GM21423 (cell line): ENCODE measurements around the gene TRIM32.

Experiments
- ATAC-seq: cut with Tn5 transposase; IDR thresholded peaks from one replicate; pipeline ENCODE4 v1.9.1; 2021; ENCODE audit warnings: mild to moderate bottlenecking, moderate library complexity; ENCODE audit not compliant: unreplicated experiment

The TRIM32 gene

DNA sequence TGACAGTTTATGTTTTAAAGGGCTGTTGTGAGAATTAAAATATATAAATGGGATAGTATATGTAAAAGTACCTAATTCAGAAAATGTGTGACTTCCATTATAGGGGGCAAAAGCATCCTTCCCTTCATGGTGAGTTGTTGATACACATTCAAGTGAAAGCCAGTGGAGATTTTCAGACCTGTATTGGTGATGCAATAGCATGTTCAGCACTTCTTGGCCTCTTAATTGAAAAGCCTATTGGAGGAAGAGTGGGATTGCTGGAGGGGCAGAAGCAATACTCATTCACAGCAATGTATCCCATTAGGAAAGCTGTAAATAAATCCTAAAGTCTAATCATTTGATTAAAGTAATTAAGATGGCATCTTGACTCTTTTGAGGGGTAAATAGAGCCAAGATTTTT lies 17.4 kb downstream of the TRIM32 start:
- ATAC-seq: no peak

DNA sequence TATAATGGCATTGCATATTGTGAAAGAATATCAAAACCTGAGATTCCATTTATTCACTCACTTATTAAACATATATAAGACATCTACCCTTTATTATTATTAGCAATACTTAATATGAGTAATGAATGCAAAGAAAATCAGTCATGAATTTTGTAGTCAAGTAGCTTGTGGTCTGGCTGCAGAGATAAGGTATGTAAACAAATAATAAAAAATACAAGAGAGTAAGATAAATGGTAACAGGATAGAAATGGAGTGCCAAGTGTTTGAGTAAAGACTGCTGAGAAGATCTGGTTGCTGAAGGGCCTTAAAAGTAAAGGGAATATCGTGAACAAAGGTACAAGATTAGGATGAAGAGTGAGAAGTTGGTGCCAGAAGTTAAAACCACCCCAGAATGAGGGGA lies 18.4 kb downstream of the TRIM32 start:
- no peak for ATAC-seq

DNA sequence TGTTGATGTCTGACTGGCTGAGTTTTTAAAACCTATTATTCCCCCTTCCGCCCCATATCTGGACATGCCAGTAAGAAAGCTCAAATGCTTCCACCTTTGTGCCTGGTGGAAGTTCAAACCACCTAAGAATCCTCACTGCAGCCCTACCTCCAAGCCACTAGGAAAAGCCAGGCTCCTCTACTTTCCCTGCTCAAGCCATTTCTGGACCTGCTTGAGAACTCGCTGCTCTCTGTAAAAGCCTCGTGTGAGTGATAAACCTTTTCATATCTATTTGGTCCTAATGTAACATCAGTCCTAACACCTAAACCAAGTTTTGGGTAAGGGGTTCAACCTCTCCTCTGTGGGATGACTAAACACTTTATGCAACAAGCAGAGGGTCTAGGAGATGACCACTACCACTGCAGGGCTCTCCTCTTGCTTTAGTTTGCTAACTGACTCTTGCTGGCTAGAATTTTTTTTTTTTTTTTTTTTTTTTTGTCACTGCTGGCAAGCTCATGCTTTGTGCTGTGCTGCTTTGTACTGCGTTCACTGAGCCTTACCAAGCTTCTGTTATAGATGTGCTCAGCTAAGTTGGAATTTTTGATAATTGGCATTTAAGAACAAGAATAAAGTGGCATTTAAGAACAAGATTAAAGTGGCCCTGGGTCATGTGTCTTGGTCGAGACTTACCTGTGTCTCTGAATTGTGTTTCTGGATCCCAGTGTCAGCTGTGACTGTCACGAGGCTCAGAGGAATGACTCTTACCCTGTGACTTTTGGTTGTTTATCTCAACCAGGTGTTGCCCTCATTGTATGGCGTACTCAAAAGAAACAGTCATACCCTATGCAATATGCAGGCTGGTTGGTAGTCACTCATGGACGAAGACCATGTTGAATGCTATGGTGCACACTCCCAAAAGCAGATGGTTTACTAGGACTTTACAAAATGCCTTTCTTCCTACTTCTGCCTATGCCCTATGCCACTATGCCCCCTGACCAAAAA lies 19.5 kb downstream of the TRIM32 start:
- no peak for ATAC-seq

DNA sequence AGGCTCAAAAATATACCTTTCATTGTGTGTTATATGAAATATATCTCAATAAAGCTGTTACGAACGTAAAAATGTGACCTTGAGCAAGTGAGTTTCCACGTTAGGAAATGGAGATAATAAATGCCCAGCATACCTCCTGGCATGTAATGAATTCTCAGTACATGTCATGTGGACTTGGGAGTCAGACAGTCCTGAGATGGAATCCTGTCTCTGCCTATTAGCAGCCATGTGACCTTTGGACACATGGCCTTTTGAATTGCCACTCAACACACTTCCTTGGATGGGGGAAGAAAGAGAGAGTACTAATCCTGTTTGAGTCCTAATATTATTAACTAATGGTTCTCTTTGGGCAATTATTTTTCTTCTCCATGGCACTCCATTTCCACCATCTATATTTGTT lies 25.7 kb downstream of the TRIM32 start:
- no peak for ATAC-seq

DNA sequence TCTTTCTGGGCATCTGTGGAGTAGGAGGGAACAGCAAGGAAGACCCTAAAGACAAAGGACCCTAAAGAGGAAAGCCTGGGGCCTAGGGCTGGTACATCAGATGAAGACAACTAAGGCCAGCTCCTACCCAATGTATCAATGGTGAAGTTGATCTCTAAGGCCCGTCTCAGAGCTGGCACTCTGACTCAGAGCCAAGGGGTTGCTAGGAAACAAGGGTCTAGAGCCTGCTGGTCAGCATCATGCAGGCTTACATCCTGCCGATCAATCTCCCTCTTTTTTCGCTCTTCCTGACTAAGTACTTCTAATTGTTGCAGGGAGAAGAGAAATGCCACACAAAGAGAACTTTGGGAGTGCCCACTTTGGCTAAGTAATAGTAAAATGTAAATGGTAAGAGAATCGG lies 26.2 kb downstream of the TRIM32 start:
- no peak for ATAC-seq

GRCh38 chr9:116715751-116716150 lies 28.6 kb downstream of the TRIM32 start:
- ATAC-seq: no peak

DNA sequence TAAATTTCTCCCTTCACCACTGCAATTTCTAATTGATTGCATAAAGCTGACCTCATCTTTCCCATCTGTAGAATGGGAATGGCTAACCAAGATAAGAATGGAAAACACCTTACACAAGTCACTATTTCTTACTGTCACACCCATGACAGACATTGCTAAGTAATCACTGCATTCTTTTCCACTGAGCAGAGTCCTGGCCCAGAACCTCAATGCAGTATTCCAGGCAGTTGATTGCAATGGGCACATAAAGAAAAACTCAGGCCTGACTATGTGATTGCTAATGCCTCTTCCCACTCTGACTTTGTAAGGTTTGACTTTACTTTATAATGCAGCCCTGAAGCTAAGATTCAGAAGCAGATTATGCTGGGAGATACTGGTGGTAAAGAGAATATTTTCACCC lies 29.3 kb downstream of the TRIM32 start:
- ATAC-seq: no peak

- no peak for ATAC-seq
These were observed 30.0 kb downstream of the TRIM32 start for GRCh38 chr9:116717150-116717549.

DNA sequence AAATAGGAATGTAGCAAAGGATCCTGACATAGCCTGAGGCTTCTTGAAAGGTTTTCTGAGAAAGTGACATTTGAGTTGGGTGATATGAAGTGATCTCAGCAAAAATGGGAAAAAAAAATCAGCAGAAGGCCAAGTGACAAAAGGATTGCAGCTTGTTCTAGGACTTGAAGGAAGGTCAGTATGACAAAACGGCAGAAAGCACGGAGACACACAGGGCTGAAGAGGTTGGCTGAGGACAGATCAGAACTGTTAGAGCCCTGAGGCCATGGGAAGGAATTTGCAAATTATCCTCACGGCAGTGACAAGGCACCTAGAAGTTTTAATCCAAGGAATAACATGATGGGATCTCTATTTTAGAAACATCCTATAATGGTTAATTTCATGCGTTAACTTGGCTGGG lies 31.0 kb downstream of the TRIM32 start:
- no peak for ATAC-seq

DNA sequence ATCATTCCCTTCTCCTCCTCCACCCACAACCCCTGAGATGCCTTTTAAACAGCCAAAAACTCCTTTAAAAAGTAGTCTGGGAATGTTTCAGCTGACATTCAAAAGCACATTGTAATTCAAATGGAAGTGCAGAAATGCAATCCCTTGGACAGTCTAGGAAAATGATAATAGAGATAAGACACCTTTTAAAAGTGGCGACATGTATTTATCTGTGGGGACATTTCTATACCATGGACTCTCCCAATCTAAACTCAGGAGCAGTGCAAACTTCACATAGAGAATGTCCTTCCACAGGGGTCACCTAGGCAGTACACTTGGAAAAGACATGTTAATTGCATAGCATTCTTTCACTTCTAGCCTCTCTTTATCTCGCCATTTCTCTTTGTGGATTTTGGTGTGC lies 33.0 kb downstream of the TRIM32 start:
- no peak for ATAC-seq

DNA sequence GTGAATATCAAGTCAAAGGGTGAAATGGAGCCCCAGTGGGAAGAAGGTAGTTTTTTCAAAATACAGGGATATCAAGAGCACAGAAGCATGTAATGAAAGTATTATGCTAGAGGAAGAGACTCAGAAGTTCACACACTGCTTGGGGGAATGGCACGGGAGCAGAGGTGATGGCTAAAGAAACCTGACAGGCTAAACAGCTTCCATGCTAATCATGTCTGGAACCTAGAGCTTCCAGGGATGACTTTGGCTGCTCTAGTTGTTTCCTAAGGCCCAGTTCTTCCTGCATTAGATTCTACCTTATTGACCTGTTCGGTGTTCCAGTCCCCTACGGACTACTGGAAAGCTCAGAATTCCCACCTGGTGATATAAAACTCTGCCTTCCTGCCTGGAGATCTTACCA lies 34.3 kb downstream of the TRIM32 start:
- ATAC-seq: no peak

- ATAC-seq: no peak
These were observed 34.8 kb downstream of the TRIM32 start for GRCh38 chr9:116721944-116722343.

DNA sequence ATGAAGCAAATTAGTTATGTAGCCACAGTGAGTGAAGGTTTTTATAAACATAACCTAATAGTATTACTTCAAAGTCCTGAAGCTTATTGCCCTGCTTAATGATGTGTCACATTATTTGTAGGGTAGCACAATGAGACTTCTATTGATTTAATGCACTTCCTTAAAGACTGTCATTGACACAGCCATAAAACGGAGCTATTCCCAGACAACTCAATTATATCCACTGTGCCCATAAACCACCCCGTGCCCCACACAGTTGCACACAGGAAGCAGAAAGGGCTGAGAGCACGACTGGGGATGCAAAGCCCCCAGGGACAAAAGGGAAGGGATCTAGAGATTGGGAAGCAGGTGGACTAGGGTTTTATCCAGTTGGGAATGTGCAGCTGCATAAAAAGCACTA lies 37.0 kb downstream of the TRIM32 start:
- ATAC-seq: no peak

- no peak for ATAC-seq
These were observed 39.5 kb downstream of the TRIM32 start for GRCh38 chr9:116726602-116727001.

- no peak for ATAC-seq
These were observed 46.0 kb downstream of the TRIM32 start for GRCh38 chr9:116733010-116733641.

DNA sequence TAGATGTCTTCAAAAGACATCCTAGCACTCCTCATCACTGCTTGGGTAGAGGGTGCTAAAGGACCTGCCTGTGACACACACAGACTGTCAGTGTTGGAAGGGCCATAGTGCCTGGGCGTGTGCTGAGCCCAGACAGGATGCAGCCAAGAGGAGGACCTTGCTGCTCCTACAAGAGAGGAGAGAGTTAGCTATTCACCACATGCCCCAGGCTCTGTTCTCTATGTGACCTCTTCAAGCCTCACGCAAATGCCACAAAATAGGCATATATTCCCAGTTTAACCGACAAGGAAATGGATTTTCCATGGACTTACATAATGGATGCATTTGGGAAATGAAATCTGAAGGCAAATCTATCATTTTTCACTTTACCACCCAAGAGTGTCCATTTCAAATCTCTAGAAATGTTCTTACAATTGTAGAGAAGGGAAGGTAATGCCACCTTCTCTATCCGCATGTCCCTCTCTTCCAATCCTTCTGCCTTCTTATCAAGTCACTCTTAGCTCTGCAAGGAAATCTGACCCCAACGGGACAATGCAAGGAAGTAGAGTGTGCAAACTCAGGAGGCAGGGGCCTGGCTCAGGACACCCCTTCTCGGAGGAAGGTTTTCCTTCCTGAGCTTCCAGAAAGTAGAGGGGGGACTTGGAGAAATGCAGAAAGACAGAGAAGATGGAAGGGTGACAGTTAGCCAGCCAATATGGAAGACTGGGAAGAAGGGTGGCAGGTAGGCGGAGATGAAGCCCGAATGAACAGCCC lies 49.5 kb downstream of the TRIM32 start:
- no peak for ATAC-seq

DNA sequence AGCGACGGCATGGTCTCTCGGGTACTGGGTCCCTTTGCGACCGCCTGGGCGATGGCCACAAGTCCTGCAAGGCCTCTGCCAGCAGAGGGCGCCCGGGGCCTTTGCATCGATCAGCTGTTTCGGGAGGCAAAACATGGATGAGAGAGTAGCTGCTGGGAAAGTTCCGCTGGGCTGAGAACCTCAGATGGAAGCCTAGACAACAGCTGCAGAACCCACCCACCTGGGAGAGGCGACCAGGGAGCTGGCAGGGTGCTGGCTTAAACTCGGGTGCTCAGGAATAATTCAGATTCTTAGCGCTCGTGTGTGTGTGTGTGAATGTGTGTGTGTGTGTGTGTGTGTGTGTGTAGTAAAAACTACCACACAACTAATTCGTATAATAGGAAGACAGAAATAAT lies 50.0 kb downstream of the TRIM32 start:
- ATAC-seq: peak; percentile 60

GRCh38 chr9:116741086-116741740 lies 54.1 kb downstream of the TRIM32 start:
- ATAC-seq: no peak

DNA sequence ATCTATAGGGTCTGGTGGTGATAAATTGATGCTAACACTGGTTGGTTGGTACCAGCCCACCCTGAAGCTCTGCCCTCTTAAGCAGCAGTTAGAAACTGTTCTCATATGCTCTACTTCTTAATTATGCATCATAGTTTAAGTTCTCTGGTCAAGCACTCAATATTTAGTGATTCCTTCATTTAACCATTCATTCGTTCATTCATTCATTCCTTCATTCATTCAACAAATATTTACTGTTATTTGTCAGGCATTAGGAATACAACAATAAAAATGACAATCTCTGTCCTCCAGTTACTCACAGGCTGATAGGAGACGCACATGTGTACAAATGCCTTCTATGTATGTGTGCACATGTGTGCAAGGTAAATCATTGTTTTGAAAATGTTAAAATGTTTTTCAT lies 54.6 kb downstream of the TRIM32 start:
- no peak for ATAC-seq

GRCh38 chr9:116749176-116749575 lies 62.1 kb downstream of the TRIM32 start:
- ATAC-seq: no peak

- ATAC-seq: no peak
These were observed 62.7 kb downstream of the TRIM32 start for GRCh38 chr9:116749772-116750171.
